Inflammatory macrophage treated with lipopolysaccharide for 1 hour (primary cell): ENCODE measurements around the gene ZNF638.

ENCODE experiments used
- DNase-seq, 2 donors: peaks; one replicate each; pipeline ENCODE4 v3.0.0-alpha.2; 2020 to 2022

Gene ZNF638

GRCh38 chr2:71337776-71338175 is 6.2 kb downstream of the ZNF638 start:
- no peak for DNase-seq

- no peak for DNase-seq
These were observed 8.1 kb downstream of the ZNF638 start for GRCh38 chr2:71339685-71340084.

- DNase-seq, result no peak
These were observed 8.6 kb downstream of the ZNF638 start for GRCh38 chr2:71340176-71340575.

- no peak for DNase-seq
These were observed 10.1 kb downstream of the ZNF638 start for GRCh38 chr2:71341645-71342044.

GRCh38 chr2:71346065-71346464 is 14.5 kb downstream of the ZNF638 start:
- DNase-seq, result no peak

- DNase-seq, result no peak
These were observed 15.9 kb downstream of the ZNF638 start for GRCh38 chr2:71347517-71347916.

GRCh38 chr2:71348302-71348701 is 16.7 kb downstream of the ZNF638 start:
- no peak for DNase-seq

- DNase-seq, result no peak
These were observed 21.7 kb downstream of the ZNF638 start for GRCh38 chr2:71353248-71353647.

GRCh38 chr2:71358931-71359671 is 27.5 kb downstream of the ZNF638 start:
- DNase-seq, result peak in 1 of 2 donors; percentile 3

GRCh38 chr2:71360434-71360975 is 28.9 kb downstream of the ZNF638 start:
- no peak for DNase-seq

- DNase-seq, result no peak
These were observed 30.0 kb downstream of the ZNF638 start for GRCh38 chr2:71361631-71362030.

- DNase-seq, result no peak
These were observed 30.9 kb downstream of the ZNF638 start for GRCh38 chr2:71362447-71362846.

- no peak for DNase-seq
These were observed 38.4 kb downstream of the ZNF638 start for GRCh38 chr2:71370015-71370414.

GRCh38 chr2:71372042-71372441 is 40.5 kb downstream of the ZNF638 start:
- no peak for DNase-seq

GRCh38 chr2:71379086-71379485 is 47.5 kb downstream of the ZNF638 start:
- peak; percentile 2 to 11 for DNase-seq

- no peak for DNase-seq
These were observed 49.1 kb downstream of the ZNF638 start for GRCh38 chr2:71380665-71381064.

GRCh38 chr2:71385012-71385411 is 53.4 kb downstream of the ZNF638 start:
- DNase-seq, result no peak

- DNase-seq, result no peak
These were observed 56.6 kb downstream of the ZNF638 start for GRCh38 chr2:71388214-71388613.

- no peak for DNase-seq
These were observed 57.9 kb downstream of the ZNF638 start for GRCh38 chr2:71389384-71390072.

- DNase-seq, result no peak
These were observed 61.6 kb downstream of the ZNF638 start for GRCh38 chr2:71393216-71393615.

- DNase-seq, result no peak
These were observed 63.9 kb downstream of the ZNF638 start for GRCh38 chr2:71395471-71395870.

- no peak for DNase-seq
These were observed 70.8 kb downstream of the ZNF638 start for GRCh38 chr2:71402427-71402826.

- no peak for DNase-seq
These were observed 78.0 kb downstream of the ZNF638 start for GRCh38 chr2:71409611-71410010.

- DNase-seq, result peak; percentile 37 to 70
These were observed 79.1 kb downstream of the ZNF638 start for GRCh38 chr2:71410696-71411095.
